ENCODE results near the gene SPAG9. TPM values are rescaled to one million over a fixed set of nuclear protein-coding genes. Genes with fewer than 3 reads are reported as not detected.

Gene SPAG9
- total RNA-seq, 4 donors from 2014 or later: 117 to 240 (median 154) TPM

DNA sequence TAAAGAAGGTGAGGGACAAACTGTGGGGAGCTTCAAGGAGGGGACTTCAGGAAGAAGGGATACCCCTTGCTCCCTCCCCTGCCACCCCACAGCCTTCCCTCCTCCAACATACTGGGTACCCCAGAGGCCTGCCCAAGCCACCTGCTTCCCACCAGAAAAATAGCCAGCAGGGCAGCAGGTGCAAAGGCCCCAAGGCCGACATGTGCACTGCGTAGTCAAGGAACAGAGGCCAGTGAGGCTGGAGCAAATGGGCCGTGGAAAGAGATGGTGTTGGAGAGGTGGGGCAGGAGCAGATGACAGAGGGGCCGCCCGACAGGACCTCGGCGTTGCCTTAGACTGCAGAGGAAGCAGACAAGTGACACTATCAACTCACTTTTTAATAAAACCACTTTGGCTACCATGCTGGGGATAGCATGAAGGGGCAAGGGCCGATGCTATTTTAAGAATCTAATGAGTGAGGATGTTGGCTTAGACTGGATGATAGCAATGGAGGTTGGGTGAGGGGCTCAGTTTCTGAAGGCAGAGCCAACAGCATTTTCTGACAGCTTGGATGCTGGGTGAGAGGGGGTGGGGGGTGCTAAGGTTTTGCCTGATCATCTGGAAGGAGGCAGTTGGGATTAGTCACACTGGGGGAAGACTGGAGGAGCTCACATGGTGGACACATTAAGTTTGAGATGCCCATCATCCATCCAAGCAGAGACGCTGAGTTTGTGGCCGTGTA, 181.7 kb downstream of the SPAG9 start:
- H3K27ac ChIP-seq: no peak overlapping the region
- no peaks in the 10 kb centered on the region for H3K27me3 ChIP-seq
- WGBS, 2 donors: 93 to 95% methylated on average over 10 of the region's 10 CpGs
- H3K36me3 ChIP-seq: no peaks in the 10 kb centered on the region
- no peak for TF ChIP-seq POLR2A (IDR thresholded peaks at IDR 0.05)
- TF ChIP-seq, protein P1, sequence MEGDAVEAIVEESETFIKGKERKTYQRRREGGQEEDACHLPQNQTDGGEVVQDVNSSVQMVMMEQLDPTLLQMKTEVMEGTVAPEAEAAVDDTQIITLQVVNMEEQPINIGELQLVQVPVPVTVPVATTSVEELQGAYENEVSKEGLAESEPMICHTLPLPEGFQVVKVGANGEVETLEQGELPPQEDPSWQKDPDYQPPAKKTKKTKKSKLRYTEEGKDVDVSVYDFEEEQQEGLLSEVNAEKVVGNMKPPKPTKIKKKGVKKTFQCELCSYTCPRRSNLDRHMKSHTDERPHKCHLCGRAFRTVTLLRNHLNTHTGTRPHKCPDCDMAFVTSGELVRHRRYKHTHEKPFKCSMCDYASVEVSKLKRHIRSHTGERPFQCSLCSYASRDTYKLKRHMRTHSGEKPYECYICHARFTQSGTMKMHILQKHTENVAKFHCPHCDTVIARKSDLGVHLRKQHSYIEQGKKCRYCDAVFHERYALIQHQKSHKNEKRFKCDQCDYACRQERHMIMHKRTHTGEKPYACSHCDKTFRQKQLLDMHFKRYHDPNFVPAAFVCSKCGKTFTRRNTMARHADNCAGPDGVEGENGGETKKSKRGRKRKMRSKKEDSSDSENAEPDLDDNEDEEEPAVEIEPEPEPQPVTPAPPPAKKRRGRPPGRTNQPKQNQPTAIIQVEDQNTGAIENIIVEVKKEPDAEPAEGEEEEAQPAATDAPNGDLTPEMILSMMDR (IDR thresholded peaks at IDR 0.05): no peak
- H3K4me1 ChIP-seq: peaks cover 15 to 17% of the 10 kb centered on the region in 2 donors
- no peaks in the 10 kb centered on the region for H3K9me3 ChIP-seq
- intact Hi-C loops (cut with DNase I): no loop called here
- no peak overlapping the region for H3K4me3 ChIP-seq (replicated peaks in 1 of 3)
- no peak for DNase-seq

DNA sequence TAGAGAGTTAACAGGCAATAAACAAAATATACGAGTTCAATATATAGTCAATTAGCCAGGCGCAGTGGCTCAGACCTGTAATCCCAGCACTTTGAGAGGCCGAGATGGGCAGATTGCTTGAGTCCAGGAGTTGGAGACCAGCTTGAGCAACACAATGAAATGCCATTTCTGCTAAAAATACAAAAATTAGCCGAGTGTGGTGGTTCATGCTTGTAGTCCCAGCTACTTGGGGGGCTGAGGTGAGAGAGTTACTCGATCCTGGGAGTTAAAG, 184.7 kb downstream of the SPAG9 start:
- no peaks in the 10 kb centered on the region for H3K27me3 ChIP-seq
- WGBS, 2 donors: 54% methylated on average over 5 of the region's 5 CpGs
- peaks cover 8 to 18% of the 10 kb centered on the region in 2 donors for H3K4me1 ChIP-seq
- H3K36me3 ChIP-seq: no peaks in the 10 kb centered on the region
- no peak overlapping the region for H3K4me3 ChIP-seq (replicated peaks in 1 of 3)
- intact Hi-C loops (cut with DNase I): no loop called here
- peak overlapping the region; percentile 49 to 71 (median 70) for H3K27ac ChIP-seq
- H3K9me3 ChIP-seq: no peaks in the 10 kb centered on the region
- no peak for TF ChIP-seq POLR2A (IDR thresholded peaks at IDR 0.05)
- TF ChIP-seq, protein P1 (IDR thresholded peaks at IDR 0.05): no peak
- no peak for DNase-seq

DNA sequence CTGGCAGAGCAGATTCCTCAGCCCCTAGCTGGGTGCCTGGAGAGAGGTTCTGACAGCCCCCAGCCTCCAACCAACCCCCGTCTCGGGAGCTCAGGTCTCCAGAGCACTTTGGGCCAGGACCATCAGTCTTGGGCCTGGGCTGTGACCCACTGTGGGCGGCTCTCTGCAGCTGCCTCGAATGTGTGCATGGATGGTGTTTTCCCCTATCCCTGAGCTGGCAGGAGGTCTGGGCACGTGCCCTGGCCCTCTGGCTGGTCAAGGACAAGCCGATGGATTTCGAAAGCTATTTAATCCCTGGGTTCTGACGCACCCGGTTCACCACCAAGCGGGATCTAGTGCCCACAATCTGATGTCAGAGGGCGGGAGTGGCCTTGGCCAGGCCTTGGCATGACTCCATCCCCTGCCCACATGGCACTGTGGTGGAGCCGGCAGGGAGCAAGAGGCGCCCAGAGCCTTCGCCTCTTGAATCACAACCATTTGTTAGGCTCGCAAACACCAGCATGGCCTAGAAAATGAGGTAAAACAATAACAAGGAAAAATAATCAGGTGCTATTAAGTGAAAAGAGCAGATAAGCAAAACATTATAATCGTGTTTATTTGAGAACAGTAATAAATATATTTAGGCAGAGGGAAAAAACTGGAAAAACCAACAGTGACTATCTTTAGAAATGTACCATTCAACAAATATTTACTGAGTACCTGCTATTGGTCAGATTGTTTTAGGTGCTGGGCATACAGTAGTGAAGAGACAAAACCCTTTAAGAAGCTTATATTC, 185.3 kb downstream of the SPAG9 start:
- Histone ChIP-seq H3K4me3 (replicated peaks in 1 of 3) (no peak overlapping the region), H3K4me1 (peaks cover 13 to 23% of the 10 kb centered on the region in 2 donors), H3K9me3 (no peaks in the 10 kb centered on the region), H3K27me3 (no peaks in the 10 kb centered on the region), H3K36me3 (no peaks in the 10 kb centered on the region), H3K27ac (peak overlapping the region; percentile 49 to 71 (median 70))
- intact Hi-C loops (cut with DNase I): no loop called here
- 66 to 84% methylated on average over 10 to 16 of the region's 16 CpGs for WGBS, 2 donors
- DNase-seq: peak; percentile 70 to 72
- TF ChIP-seq POLR2A (IDR thresholded peaks at IDR 0.05): peak in 1 of 2 donors; percentile 29
- TF ChIP-seq, protein P1 (IDR thresholded peaks at IDR 0.05): no peak

DNA sequence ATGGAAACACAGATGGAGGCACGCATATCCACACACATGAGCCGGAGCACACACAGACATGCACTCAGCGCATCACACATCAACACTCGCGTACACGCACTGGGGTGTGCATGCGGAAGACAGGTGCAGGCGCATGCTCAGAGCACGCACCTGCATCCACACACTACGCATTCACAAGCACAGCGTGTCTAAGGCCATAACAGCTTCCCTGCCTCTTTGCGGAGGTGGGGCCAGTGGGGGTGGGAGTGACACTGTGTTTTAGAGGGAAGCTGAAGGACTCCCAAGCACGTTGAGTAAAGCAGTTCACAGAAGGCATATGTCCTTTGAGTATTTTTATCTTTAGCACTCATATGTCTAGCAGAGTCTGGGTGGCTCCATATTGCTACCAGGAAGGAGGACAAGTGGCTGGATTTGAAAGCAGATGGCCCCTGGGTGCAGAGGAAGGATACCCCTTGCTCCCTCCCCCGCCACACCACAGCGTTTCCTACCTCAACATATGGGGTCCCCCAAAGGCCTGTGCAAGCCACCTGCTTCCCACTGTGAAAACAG, 185.9 kb downstream of the SPAG9 start:
- Histone ChIP-seq H3K36me3 (no peaks in the 10 kb centered on the region), H3K9me3 (no peaks in the 10 kb centered on the region), H3K4me1 (peaks cover 14 to 24% of the 10 kb centered on the region in 2 donors), H3K27ac (peak overlapping the region; percentile 49 to 71 (median 70)), H3K27me3 (no peaks in the 10 kb centered on the region), H3K4me3 (replicated peaks in 1 of 3) (no peak overlapping the region)
- TF ChIP-seq, protein P1 (IDR thresholded peaks at IDR 0.05): no peak
- TF ChIP-seq POLR2A (IDR thresholded peaks at IDR 0.05): no peak
- WGBS, 2 donors: 87 to 93% methylated on average over 12 to 15 of the region's 15 CpGs
- DNase-seq: no peak
- intact Hi-C loops (cut with DNase I): no loop called here

DNA sequence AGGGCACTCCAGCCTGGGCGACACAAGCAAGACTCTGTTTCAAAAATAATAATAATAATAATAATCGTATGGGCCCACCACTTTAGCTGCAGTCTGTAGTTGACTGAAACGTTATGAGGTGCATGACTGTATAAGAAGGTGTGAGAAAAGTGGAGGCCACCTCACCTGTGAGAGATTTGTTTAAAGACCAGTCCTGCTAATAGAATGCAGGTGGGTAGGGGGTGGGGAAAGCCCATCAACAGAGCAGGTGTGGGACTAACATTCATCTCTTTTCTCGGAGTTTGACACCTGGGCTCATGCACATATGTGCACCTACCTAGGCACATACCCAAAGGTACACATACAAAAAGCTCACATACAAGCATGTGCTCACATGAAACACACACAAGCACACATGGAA, 186.5 kb downstream of the SPAG9 start:
- no peak for TF ChIP-seq POLR2A (IDR thresholded peaks at IDR 0.05)
- TF ChIP-seq, protein P1 (IDR thresholded peaks at IDR 0.05): no peak
- 91 to 94% methylated on average over 4 of the region's 4 CpGs for WGBS, 2 donors
- intact Hi-C loops (cut with DNase I): no loop called here
- Histone ChIP-seq H3K27ac (no peak overlapping the region), H3K9me3 (no peaks in the 10 kb centered on the region), H3K36me3 (no peaks in the 10 kb centered on the region), H3K27me3 (no peaks in the 10 kb centered on the region), H3K4me3 (replicated peaks in 1 of 3) (no peak overlapping the region), H3K4me1 (peaks cover 14 to 24% of the 10 kb centered on the region in 2 donors)
- no peak for DNase-seq
